ENCODE measurements around the gene IQCN. TPM values are rescaled to one million over a fixed set of nuclear protein-coding genes. Genes with fewer than 3 reads are reported as not detected.

Gene IQCN
- total and polyA plus RNA-seq, 2 donors (not counting 1 experiment from before 2014, with no cell fraction given) = 52.0 to 63.6 TPM

GRCh38 chr19:18300930-18301717 is 26.9 kb upstream of the IQCN start:
- Histone ChIP-seq H3K9ac (ENCODE audit: low read length) (no peak overlapping the region), H3K9me3 (ENCODE audit: control extremely low read depth in 1 of 3, control insufficient read depth in 2 of 3, insufficient read depth in 1 of 3, low read length in 2 of 3) (no peaks in the 10 kb centered on the region), H3K79me2 (ENCODE audit: control insufficient read depth, insufficient read depth, low read length) (peaks cover 11% of the 10 kb centered on the region), H3K27me3 (replicated peaks in 1 of 4; ENCODE audit: control extremely low read depth in 1 of 4, control insufficient read depth in 3 of 4, insufficient read depth in 4 of 4, low read length in 3 of 4) (no peaks in the 10 kb centered on the region), H4K20me1 (ENCODE audit: control insufficient read depth, insufficient read depth, low read length, poor library complexity, severe bottlenecking) (no peaks in the 10 kb centered on the region), H3K27ac (ENCODE audit: low read length in 2 of 2) (peak overlapping the region; percentile 30 to 70), H3K36me3 (replicated peaks in 1 of 2; ENCODE audit: control extremely low read depth in 1 of 2, control insufficient read depth in 1 of 2, extremely low read depth in 1 of 2, insufficient read depth in 2 of 2, low read length in 1 of 2) (no peaks in the 10 kb centered on the region), H3K4me1 (ENCODE audit: control insufficient read depth in 2 of 2, insufficient read depth in 2 of 2, low read length in 2 of 2) (peaks cover 25 to 41% of the 10 kb centered on the region in 2 donors), H3K4me2 (replicated peaks; ENCODE audit: low read depth, low read length, poor library complexity, severe bottlenecking) (no peak overlapping the region), H2AFZ (ENCODE audit: insufficient read depth, low read depth, low read length, poor library complexity, severe bottlenecking) (no peak overlapping the region), H3K4me3 (ENCODE audit: control extremely low read depth in 1 of 5, extremely low read depth in 1 of 5, insufficient read depth in 1 of 5, low read depth in 2 of 5, low read length in 4 of 5) (no peak overlapping the region)
- peaks cover 32% of the 10 kb centered on the region for H3K4me1 Mint-ChIP-seq
- no peak for TF ChIP-seq CTCF (IDR thresholded peaks at IDR 0.05)
- no peak for TF ChIP-seq EZH2 (IDR thresholded peaks at IDR 0.05; ENCODE audit: borderline replicate concordance, insufficient read depth, low read depth, low read length, poor library complexity, severe bottlenecking)
- ChIA-PET POLR2A (interaction anchor here (5.5 kb wide), 1 partner anchor 10 kb away, joined by 213 read pairs; no protein-coding TSS in a partner anchor), CTCF (interaction anchor here (0.6 to 5.5 kb wide), 4 partner anchors 8 to 28 kb away, joined by 3 to 167 read pairs (median 3); partner anchors contain the start of gene JUND)
- H3K27me3 Mint-ChIP-seq = no peaks in the 10 kb centered on the region
- H3K4me3 Mint-ChIP-seq = peak overlapping the region; percentile 16
- peak overlapping the region; percentile 84 for H3K27ac Mint-ChIP-seq
- WGBS (ENCODE audit: insufficient coverage) = 92% methylated on average over 15 of the region's 18 CpGs
- intact Hi-C loops (cut with micrococcal nuclease) = no loop called here
- H3K9me3 Mint-ChIP-seq (ENCODE audit: insufficient read depth) = no peaks in the 10 kb centered on the region
- no peak for ATAC-seq (ENCODE audit: low read depth)
- DNase-seq = no peak

- Histone ChIP-seq H3K79me2 (ENCODE audit: control insufficient read depth, insufficient read depth, low read length) (peaks cover 16% of the 10 kb centered on the region), H2AFZ (ENCODE audit: insufficient read depth, low read depth, low read length, poor library complexity, severe bottlenecking) (no peak overlapping the region), H3K27me3 (replicated peaks in 1 of 4; ENCODE audit: control extremely low read depth in 1 of 4, control insufficient read depth in 3 of 4, insufficient read depth in 4 of 4, low read length in 3 of 4) (no peaks in the 10 kb centered on the region), H3K4me1 (ENCODE audit: control insufficient read depth in 2 of 2, insufficient read depth in 2 of 2, low read length in 2 of 2) (peaks cover 14 to 30% of the 10 kb centered on the region in 2 donors), H4K20me1 (ENCODE audit: control insufficient read depth, insufficient read depth, low read length, poor library complexity, severe bottlenecking) (no peaks in the 10 kb centered on the region), H3K4me3 (ENCODE audit: control extremely low read depth in 1 of 5, extremely low read depth in 1 of 5, insufficient read depth in 1 of 5, low read depth in 2 of 5, low read length in 4 of 5) (no peak overlapping the region), H3K4me2 (replicated peaks; ENCODE audit: low read depth, low read length, poor library complexity, severe bottlenecking) (no peak overlapping the region), H3K9ac (ENCODE audit: low read length) (no peak overlapping the region), H3K36me3 (replicated peaks in 1 of 2; ENCODE audit: control extremely low read depth in 1 of 2, control insufficient read depth in 1 of 2, extremely low read depth in 1 of 2, insufficient read depth in 2 of 2, low read length in 1 of 2) (no peaks in the 10 kb centered on the region), H3K27ac (ENCODE audit: low read length in 2 of 2) (no peak overlapping the region), H3K9me3 (ENCODE audit: control extremely low read depth in 1 of 3, control insufficient read depth in 2 of 3, insufficient read depth in 1 of 3, low read length in 2 of 3) (no peaks in the 10 kb centered on the region)
- Mint-ChIP-seq H3K27ac (no peak overlapping the region), H3K4me3 (no peak overlapping the region), H3K9me3 (ENCODE audit: insufficient read depth) (no peaks in the 10 kb centered on the region), H3K4me1 (peaks cover 27% of the 10 kb centered on the region), H3K27me3 (no peaks in the 10 kb centered on the region)
- CTCF ChIA-PET = interaction anchor here (1.2 kb wide), 1 partner anchor 21 kb away, joined by 7 read pairs; no protein-coding TSS in a partner anchor
- no peak for TF ChIP-seq EZH2 (IDR thresholded peaks at IDR 0.05; ENCODE audit: borderline replicate concordance, insufficient read depth, low read depth, low read length, poor library complexity, severe bottlenecking)
- no peak for TF ChIP-seq CTCF (IDR thresholded peaks at IDR 0.05)
- ATAC-seq (ENCODE audit: low read depth) (no peak), DNase-seq (no peak)
- no CpG with 5 or more reads among the region's 9 CpGs for WGBS (ENCODE audit: insufficient coverage)
- intact Hi-C loops (cut with micrococcal nuclease) = no loop called here
- POLR2A ChIA-PET = interaction anchor here (0.7 kb wide), 1 partner anchor 18 kb away, joined by 4 read pairs; the partner anchor contains the start of gene JUND
Observed at GRCh38 chr19:18299654-18300053, 25.4 kb upstream of the IQCN start.
